ENCODE results near the gene WDR81. TPM values are rescaled to one million over a fixed set of nuclear protein-coding genes. Genes with fewer than 3 reads are reported as not detected.
A peak's percentile ranks its signal among the peaks of the same experiment; 100 is the strongest.

The WDR81 gene
- total RNA-seq, 1 donor, result 59.0 TPM

DNA sequence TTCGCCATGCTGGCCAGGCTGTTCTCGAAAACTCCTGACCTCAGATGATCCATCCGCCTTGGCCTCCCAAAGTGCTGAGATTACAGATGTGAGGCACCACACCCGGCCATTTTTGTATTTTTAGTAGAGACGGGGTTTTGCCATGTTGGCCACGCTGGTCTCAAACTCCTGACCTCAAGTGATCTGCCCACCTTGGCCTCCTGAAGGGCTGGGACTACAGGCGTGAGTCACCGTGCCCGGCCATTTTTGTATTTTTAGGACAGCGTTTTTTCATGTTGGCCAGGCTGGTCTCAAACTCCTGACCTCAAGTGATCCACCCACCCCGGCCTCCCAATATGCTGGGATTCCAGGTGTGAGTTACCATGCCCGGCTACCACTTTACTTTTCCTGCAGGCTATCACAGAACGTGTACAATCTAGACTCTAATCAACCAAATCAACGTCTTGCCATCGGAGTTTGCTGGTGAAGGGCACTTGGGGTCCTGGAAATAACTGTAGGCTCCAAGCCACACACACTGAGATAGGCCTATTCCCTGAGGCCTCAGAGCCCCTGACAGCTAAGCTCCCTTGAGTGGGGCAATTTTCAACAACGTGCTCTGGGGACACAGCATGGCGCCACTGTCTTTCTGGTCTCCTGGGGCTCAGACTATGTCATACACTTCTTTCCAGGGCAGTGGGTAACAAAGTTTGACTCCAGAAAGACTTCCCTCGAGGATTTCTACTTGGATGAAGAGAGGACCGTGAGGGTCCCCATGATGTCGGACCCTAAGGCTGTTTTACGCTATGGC lies 50.1 kb downstream of the WDR81 start:
- DNase-seq (ENCODE audit: low read depth in 2 of 3, low spot score in 2 of 3), result no peak

DNA sequence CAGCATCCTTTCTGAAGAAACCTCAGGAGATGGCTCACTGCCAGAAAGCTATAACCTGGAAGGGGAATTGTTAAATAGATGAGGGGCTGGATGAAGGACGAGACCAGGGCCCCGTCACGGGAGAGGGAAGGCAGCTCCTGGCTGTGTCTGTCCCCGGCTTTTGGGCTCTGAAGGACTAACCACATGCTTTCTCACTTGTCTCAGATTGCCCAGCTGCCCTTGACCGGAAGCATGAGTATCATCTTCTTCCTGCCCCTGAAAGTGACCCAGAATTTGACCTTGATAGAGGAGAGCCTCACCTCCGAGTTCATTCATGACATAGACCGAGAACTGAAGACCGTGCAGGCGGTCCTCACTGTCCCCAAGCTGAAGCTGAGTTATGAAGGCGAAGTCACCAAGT lies 51.8 kb downstream of the WDR81 start:
- no peak for DNase-seq (ENCODE audit: low read depth in 2 of 3, low spot score in 2 of 3)

DNA sequence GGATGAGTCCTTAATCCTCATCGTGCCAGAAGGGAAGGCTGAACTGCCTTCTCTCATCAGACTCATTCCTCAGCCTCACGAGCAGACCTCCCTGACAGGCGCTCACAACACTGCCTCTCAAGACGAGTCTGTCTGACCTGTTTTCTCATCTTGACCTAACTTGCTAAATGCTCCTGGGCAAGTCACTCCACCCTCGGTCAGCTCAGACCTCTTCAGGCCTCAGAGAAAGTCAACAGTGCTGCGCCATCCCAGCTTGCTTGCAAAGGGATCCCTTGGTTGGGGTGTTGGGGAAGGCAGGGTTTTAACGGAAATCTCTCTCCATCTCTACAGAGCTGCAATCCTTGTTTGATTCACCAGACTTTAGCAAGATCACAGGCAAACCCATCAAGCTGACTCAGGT lies 52.4 kb downstream of the WDR81 start:
- no peak for DNase-seq (ENCODE audit: low read depth in 2 of 3, low spot score in 2 of 3)

DNA sequence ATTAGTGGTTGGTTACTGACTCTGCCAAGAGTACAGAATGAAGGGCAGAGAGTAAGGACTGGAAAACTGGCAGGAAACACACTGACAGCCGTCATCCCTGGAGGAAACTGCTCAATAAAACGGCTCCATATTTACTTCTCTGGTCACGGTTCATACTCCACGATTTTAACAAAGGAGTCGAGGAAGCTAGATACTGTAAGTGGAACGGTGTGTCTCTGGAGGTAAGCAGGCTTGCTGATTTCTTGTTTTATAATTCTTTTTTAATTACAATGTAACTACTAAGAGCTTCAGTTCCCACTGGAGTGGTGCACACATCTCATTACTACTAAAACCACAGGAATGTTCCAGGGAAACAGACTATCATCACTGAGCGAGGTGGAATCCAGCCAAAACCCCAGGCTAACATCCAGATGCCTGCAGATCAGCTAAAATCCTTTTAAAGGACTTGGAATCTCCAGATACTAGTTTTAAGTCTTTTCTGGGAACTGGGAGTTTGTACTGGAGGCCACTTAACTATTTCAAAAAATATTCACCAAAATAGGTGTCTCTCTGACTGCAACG lies 55.1 kb downstream of the WDR81 start:
- DNase-seq (ENCODE audit: low read depth in 2 of 3, low spot score in 2 of 3), result no peak

DNA sequence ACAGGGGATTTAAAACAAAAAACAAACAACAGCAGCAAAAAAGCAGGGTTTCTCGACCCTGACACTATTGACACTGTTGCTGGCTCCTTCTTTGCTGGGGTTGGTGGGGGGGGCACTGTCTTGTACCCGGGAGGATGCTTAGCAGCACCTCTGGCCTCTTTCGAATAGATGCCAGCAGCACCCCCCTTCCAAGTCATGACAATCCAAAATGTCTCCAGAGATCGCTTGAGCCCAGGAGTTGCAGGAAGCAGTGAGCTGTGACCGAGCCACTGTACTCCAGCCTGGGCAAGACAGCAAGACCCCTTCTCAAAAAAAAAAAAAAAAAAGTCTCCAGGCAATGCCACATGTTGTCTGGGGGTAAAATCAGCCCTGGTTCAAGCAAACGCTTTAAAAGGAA lies 57.7 kb downstream of the WDR81 start:
- DNase-seq (ENCODE audit: low read depth in 2 of 3, low spot score in 2 of 3), result no peak

DNA sequence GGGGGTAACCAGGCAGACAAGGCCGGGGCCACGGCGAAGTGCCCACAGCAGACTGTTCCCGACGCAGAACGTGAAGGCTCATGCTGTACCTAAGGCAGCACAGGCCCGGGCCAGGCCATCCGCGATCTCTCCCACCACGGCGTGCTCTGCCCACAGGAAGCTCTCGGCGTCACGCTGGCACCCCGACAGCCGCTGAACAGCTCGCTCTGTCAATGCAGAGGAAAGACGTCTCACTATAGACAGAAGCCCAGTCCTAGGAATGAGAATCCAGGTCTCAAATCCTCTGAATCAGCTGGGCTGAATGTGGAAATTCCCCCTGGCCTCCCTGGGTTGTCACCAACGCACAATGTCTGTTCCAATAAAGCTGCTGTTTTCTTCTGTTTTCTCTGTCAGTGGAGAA lies 58.8 kb downstream of the WDR81 start:
- DNase-seq (ENCODE audit: low read depth in 2 of 3, low spot score in 2 of 3), result no peak

DNA sequence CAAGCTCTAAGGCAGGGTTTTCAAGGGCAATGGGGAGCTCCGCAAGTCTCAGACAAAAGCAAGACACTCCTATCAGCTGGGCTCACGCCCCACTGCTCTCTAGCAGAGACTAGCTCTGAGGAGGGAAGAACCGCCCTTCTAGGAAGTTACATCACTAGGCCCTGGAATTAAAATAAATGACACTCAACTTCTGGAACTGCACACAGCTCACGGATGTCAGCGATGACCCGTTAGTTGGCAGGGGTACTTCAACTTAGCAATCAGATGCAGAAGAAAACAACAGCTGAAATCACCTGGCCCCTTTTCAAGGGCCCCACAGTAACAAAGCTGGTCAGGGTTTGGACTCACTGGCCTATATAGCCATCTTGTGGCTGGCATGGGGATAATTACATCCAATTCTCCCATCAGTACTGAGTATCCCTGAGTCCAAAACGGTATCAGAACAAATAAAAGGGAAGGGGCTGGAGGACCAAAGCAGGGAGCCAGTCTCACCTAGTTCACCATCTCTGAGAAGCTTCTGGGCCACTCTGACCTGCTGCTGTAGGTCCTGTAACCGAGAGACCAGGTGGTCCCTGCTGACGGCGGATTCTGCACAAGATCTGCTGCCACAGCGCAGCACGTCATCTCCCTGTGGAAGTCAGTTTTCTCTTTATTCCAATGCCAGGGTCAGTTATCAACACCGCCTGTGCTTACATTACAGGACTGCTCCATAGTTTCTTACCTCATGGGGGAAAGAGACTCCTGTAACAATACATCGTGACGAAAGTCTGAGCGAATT lies 59.5 kb downstream of the WDR81 start:
- peak in 2 of 3 donors; percentile 57 to 72 for DNase-seq (ENCODE audit: low read depth in 2 of 3, low spot score in 2 of 3)

DNA sequence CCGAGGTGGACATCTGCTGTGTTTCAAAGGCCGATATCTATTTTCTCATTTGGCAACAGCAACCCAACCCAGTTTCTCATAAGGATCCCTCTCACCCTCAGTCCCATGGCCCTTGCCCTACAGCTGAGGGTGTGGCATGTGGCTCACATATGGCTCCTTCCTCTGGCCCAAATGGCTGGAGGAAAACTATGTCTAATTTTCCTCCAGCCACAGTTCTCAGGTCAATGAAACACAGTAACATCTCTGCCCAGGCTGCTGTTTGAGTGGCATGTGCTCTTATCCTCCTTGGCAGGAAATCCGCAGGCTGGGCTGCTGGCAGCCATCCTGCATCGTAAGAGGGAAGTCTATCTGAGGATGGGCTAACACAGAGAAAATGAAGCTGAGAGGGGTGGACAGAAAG lies 61.4 kb downstream of the WDR81 start:
- no peak for DNase-seq (ENCODE audit: low read depth in 2 of 3, low spot score in 2 of 3)

DNA sequence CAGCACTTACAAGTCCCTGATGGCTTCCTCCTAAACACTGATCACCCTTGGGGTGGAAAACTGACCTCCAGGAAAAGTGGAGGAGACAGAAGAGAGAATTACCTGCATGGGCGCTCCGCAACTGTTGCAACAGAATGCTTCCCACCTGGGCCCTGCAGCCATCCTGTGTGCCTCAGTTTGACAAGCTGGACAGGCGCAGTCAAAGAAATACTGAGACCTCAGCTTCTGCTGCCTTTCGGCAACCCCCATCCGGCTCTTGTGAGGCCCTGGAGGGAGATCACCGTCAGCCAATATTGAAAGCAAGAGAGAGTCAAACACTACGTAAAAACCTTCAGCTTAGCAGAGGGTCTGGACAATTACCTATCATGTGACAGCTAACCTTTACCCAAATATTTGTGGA lies 62.2 kb downstream of the WDR81 start:
- no peak for DNase-seq (ENCODE audit: low read depth in 2 of 3, low spot score in 2 of 3)

DNA sequence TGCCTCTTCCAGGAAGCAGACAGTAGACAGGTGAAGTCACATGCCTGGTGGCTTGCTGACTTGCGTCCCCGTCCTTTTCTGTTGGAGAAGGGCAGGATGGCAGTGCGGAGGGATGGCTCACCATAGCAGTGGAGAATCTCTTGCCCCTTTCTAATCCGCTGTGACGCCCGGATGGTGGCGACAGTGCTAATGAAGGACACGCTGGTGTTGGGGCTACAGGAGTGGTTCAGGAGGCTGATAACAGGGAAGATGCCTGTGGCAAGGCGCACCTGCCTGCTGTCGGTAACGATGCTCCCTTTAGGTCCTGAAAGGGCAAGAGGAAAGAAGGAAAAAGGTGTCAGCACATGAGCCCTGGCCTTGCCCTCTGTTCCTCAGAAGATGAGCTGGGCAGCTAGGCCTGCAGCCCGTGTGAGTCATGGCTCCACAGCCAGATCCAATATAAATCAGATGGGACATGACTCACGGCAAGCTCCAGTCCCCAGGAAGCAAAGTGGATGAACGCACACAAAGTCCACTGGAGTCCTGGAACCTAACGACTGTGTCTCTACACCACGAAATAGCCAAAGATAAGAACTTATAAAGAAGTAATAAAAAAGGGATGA lies 62.9 kb downstream of the WDR81 start:
- DNase-seq (ENCODE audit: low read depth in 2 of 3, low spot score in 2 of 3), result no peak

Other genes with a start within 250 kb of the WDR81 start
- 4.0 TPM for gene MYO1C, start 232.0 kb upstream of the WDR81 start, total RNA-seq
- gene INPP5K, start 208.1 kb upstream of the WDR81 start, total RNA-seq, result 58.2 TPM
- 10.8 TPM for gene PITPNA, start 161.9 kb upstream of the WDR81 start, total RNA-seq
- gene SLC43A2, start 95.9 kb upstream of the WDR81 start, total RNA-seq, result 39.6 TPM
- gene SCARF1, start 79.0 kb upstream of the WDR81 start, total RNA-seq, result 60.3 TPM
- gene RILP, start 74.8 kb upstream of the WDR81 start, total RNA-seq, result 18.9 TPM
- gene PRPF8, start 39.8 kb upstream of the WDR81 start, total RNA-seq, result 241 TPM
- gene TLCD2, start 14.3 kb upstream of the WDR81 start, total RNA-seq, result 0.54 TPM
- 4.6 TPM for gene SERPINF2, start 18.2 kb downstream of the WDR81 start, total RNA-seq
- 1.1 TPM for gene SERPINF1, start 37.4 kb downstream of the WDR81 start, total RNA-seq
- 14.8 TPM for gene SMYD4, start 105.2 kb downstream of the WDR81 start, total RNA-seq
- gene RPA1, start 105.3 kb downstream of the WDR81 start, total RNA-seq, result 18.6 TPM

All from hematopoietic multipotent progenitor cell (in vitro differentiated cells).